Heart left ventricle (tissue), 13 donors: ENCODE measurements around the gene MEPE.

Experiments used
- POLR2A ChIP-seq, 2 donors: fragments of 450-650 bp; IDR thresholded peaks; one replicate each; pipeline ENCODE4 v1.6.1; 2017; ENCODE audit warnings: antibody characterized with exemption in 2 of 2, mild to moderate bottlenecking in 2 of 2, moderate library complexity in 2 of 2
- TF ChIP-seq, protein P1 (sequence below), 12 donors: fragments of 200-600 bp; sonication (generic) in 4 of 12; IDR thresholded peaks; one replicate each; pipeline versions ENCODE4 v1.5.0 to v1.8.0; 2018 to 2022; ENCODE audit warnings: antibody characterized with exemption in 12 of 12, mild to moderate bottlenecking in 5 of 12
- donor health status: ischemic (EF 13 %, LVEDD 7.1; RV severe dilation, severe dysfunction).
- donor health status: DM: no; HTN: yes; CAD: no.
- donor health status: DM: no; HTN: no; CAD: no.
- donor health status: ischemic (EF 25% LVEDD 6.9; RV normal size, moderate dysfunction).
- donor health status: ischemic (EF 25% LVEDD 5.7; RV mildly dilated, moderate dysfunction).
- donor health status: ischemic (EF 35%, LVEDD 5.7; RV mildly dilated, moderate dysfunction).
- donor health status: nonischemic (EF 11% LVEDD 7.7; RV severe dilation, severe dysfunction).
- donor health status: DM: yes; HTN: yes; CAD: no.
- donor health status: PGD.
- donor health status: ischemic (EF 29% LVEDD 5.4; RV normal size, mild dysfunction).
- donor health status: nonischemic (EF 23%, LVEDD 6.1; RV moderate dilation, normal function).

DNA sequence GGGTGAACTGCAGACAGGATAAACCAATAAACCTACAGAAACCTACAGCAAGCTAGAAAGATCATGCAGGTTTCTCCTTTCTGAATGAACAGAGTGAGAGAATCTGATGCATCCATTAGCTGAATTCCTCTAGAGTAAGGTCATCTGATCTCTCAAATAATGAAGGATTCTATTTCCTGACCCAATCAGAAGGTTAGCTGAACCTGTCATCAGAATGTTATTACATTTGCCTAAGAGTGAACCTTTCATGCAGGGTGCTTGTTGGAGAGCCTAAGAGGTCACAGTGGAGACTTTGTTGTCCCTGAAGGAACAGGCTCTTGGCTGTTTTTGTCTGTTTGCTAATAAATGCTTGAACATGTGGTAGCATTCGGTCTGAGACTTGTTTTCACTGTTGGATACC, 24.0 kb downstream of the MEPE start:
- TF ChIP-seq, protein P1, sequence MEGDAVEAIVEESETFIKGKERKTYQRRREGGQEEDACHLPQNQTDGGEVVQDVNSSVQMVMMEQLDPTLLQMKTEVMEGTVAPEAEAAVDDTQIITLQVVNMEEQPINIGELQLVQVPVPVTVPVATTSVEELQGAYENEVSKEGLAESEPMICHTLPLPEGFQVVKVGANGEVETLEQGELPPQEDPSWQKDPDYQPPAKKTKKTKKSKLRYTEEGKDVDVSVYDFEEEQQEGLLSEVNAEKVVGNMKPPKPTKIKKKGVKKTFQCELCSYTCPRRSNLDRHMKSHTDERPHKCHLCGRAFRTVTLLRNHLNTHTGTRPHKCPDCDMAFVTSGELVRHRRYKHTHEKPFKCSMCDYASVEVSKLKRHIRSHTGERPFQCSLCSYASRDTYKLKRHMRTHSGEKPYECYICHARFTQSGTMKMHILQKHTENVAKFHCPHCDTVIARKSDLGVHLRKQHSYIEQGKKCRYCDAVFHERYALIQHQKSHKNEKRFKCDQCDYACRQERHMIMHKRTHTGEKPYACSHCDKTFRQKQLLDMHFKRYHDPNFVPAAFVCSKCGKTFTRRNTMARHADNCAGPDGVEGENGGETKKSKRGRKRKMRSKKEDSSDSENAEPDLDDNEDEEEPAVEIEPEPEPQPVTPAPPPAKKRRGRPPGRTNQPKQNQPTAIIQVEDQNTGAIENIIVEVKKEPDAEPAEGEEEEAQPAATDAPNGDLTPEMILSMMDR (IDR thresholded peaks at IDR 0.05) = no peak
- no peak for TF ChIP-seq POLR2A (IDR thresholded peaks at IDR 0.05)
